ENCODE results near the gene SLC37A1.
"Not testable (repeated sequence)": the region's sequence is repeated elsewhere in the genome, so short reads cannot be mapped to it uniquely, and the experiment has no call there.

SLC37A1 gene

GRCh38 chr21:42598159-42598735, 84.6 kb downstream of the SLC37A1 start:
- DNase-seq, result no peak

DNA sequence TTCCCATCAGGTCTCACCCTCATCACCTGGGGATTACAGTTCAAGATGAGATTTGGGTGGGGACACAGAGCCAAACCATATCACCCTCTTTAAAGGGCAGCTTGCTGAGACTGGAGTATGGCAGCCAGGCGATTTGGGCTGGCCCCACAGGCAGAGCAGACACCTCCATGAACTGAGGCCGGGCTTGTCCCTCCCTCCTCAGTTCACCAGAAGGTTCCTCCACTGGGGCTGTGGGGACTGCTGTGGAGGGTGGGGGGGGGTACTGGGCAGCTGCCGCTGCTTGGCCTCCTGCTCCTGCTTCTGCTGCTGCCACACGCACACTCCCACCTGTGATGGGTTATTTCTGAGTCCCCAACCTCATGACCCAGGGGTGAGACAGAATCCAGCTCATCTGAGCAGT, 85.8 kb downstream of the SLC37A1 start:
- no peak for DNase-seq

- DNase-seq, result no peak
These were observed 86.3 kb downstream of the SLC37A1 start for GRCh38 chr21:42599962-42600361.

- DNase-seq, result no peak
These were observed 88.0 kb downstream of the SLC37A1 start for GRCh38 chr21:42601656-42602055.

DNA sequence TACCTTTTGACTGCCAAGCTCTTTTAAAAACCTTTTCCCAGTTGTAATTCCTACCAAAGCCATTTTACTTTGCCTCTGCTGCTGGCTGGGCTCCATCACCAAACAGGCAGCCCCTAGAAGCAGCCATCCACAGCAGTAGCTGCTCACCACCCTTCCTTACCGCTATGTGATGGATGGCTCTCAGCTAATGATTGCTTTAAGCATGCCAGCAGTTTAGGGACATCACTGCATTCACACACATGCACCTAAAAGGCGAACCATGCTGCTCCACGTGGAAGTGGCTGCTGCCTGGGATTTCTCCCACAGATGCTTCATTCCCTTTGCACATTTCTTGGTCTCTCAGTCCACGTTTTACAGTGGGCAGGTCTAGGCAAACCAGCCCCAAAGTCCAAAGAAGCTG, 93.5 kb downstream of the SLC37A1 start:
- DNase-seq, result no peak

DNA sequence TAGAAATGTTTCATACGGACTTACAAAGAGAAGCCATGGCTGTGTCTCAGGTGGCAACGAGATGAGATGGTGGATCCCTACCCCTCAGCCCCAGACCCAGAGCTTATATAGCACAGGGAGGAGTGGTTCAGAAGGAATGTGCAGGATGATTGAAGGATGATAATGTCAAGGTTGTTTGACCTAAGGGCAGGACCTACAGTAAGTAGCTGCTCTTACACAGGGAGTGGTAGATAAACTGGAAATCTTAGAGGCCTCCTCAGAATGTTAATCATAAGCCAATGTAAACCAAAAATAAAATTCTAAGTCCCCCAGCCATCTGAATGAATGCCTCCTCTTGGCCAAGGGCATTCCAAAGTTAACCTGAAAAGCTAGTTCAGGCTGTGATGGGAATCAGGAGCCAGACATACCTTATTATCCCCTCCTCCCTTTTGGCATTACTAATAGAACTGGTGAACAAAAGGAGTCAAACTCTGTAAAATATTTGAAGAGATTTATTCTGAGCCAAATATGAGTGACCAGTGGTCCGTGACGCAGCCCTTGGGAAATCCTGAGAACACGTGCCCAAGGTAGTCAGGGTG, 94.0 kb downstream of the SLC37A1 start:
- no peak for DNase-seq

DNA sequence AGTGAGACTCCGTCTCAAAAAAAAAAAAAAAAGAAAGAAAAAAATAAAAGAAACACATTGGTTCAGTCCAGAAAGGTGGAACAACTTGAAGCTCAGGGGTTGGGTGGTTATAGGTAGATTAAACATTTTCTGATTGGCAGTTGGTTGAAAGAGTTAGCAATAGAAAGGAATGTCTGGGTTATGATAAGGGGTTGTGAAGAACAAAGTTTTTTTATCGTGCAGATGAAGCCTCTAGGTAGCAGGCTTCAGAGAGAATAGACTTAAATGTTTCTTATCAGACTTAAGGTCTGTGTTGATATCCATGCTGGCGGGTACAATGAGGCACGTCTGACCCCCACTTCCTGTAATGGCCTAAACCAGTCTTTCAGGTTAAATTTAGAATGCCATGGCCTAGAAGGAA, 94.8 kb downstream of the SLC37A1 start:
- DNase-seq, result no peak

GRCh38 chr21:42609811-42610210, 96.2 kb downstream of the SLC37A1 start:
- DNase-seq, result no peak

DNA sequence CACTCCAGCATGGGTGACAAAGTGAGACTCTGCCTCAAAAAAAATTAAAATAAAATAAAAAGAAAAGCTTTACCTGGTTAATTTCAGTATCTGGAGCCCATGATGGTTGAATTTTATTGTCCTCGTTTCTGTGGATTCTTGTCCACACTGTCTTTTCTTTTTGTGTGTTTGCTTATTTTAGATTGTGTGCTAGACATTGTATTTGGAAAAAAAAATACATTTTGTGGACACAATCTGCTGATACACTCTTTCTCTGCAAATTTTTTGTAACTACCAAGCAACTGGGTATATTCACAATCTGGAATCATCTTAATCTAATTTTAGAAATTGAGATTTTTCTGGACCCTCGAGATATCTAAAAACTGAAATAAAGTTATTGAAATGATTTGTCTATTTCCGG, 98.2 kb downstream of the SLC37A1 start:
- DNase-seq, result no peak

DNA sequence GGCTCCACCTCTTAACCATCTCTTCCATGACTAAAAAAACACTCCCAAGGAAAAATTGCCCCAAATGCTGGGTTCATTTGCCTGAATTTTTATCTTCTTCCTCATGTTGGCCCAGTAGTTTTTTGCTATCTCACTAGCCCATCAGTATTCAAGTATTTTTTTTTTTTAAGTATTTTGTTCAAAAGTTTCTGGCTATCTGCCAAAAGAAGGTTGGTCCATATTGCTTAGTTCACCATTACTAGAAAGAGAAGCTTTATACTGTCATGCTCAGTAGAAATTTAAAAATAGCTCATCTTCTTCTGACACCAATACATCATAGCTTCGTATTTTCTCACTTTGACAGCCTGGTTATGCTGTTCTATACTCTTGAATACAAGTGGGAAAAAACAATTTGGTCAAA, 98.7 kb downstream of the SLC37A1 start:
- DNase-seq, result no peak

DNA sequence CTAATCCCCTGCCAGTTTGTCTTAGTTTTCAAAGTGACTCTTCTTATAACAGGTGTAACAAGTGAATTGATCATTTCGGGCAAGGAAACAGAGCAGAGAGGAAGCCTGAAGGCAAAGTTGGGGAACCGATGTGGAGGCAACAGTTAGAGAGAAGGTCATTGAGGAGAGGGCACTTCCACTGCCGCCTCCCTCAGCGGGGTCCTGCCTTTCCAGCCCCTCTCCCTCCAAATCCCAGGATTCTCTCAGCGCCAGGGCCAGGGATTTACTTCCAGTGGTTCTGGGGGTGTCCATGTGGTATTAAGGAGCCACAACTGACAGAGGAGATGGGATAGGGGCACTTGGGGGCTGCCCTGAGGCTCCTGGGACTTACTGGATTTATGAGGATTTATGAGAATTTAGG, 100.1 kb downstream of the SLC37A1 start:
- no peak for DNase-seq

DNA sequence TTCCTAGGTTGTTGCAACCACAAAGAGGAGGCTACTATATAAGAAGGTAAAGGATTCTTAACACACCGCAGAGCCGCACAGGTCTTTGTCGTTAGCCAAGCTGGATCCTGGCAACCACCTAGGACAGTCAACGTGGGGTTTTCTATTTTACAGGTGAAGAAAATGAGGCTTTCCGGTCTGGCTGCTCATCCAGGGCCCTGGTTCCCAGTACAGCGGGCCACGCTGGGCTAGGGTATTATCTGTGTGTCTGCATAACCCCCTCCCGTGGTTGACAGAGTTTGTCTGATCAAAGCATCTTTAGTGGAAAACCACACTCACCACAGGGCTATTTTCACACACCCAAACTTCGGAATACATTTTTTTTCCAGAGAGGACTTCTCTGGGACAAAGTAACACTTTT, 100.7 kb downstream of the SLC37A1 start:
- peak; percentile 18 for DNase-seq

- peak; percentile 43 for DNase-seq
These were observed 101.2 kb downstream of the SLC37A1 start for GRCh38 chr21:42614811-42615351.

DNA sequence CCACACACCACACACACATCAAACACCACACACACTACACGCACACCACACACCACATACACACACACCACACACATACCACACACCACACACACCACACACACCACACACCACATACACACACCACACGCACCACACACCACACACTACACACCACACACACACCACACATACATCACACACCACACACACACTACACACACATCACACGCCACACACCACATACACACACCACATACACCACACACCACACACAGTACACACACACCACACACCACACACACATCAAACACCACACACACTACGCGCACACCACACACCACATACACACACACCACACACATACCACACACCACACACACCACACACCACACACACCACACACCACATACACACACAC, 101.7 kb downstream of the SLC37A1 start:
- not testable (repeated sequence) for DNase-seq

DNA sequence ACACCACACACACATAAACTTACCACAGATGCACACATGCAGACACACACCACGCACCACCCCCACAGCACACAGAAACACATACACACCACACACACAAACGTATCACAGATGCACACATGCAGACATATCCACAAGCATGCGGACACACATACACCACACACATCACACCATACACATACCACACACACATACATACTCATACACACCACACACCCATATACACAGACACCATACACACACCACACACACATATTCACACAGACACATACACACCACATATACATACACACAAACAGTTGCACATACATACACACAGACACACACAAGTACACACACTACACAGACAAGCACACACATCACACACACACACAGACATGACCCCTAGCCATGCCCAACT, 102.3 kb downstream of the SLC37A1 start:
- DNase-seq, result no peak

- peak; percentile 13 for DNase-seq
These were observed 102.8 kb downstream of the SLC37A1 start for GRCh38 chr21:42616446-42616845.

GRCh38 chr21:42616941-42617340, 103.3 kb downstream of the SLC37A1 start:
- no peak for DNase-seq

- no peak for DNase-seq
These were observed 103.8 kb downstream of the SLC37A1 start for GRCh38 chr21:42617486-42617885.

GRCh38 chr21:42618707-42619102, 105.1 kb downstream of the SLC37A1 start:
- DNase-seq, result no peak

GRCh38 chr21:42619166-42619565, 105.5 kb downstream of the SLC37A1 start:
- no peak for DNase-seq

DNA sequence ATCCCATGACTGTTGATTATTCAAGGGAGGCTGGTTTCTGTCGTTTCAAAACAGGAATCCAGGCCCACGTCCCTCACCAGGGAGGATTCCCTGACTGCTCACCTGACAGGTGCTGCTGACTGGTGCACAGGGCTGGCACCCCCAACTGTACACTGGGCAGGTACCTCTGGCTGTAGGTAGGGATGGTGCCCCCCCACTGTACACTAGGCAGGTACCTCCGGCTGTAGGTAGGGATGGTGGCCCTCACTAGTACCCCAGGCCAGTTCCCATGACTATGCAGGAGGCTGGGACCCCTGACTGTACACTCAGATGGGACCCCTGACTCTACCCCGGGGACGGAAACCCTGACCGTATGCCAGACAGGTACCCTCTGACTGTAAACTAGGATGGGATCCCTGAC, 106.2 kb downstream of the SLC37A1 start:
- DNase-seq, result no peak

GRCh38 chr21:42621166-42621818, 107.6 kb downstream of the SLC37A1 start:
- DNase-seq, result no peak

DNA sequence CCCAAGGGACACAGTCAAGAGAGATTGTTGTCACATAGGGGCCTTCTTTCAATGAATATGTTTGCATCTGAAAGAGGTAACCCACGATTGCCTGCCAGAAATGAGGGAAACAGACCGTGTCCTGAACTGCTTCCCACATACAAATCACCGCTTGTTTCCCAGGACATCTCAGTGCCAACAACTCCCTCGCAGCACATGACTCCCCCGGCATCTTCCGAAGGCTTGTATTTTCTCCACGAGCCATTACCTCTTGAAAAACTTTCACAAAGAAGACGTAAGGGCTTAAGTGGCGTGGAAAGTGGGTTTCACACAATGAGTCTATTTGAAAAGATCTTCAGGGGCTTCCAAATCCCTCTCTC, 108.1 kb downstream of the SLC37A1 start:
- no peak for DNase-seq

GRCh38 chr21:42622284-42622683, 108.6 kb downstream of the SLC37A1 start:
- no peak for DNase-seq

DNA sequence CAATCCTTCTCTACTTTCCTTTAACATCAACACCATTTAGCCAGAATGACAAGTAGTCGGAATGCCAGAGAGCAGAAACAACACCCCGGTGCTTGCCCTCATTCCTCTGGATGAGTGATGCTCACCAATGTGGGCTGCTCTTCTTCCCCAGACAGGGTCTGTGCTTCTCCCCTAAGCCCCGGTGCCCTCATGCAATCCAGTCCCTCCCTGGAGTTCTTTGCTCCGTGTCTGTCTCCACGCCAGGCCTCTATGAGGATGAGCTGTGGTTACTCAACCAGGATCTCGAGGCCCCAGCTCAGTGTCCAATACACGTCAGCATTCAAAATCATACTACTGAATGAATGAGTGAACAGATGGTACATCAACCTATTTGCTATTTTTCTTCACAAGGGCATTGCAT, 110.0 kb downstream of the SLC37A1 start:
- no peak for DNase-seq

Measured in activated effector memory CD4-positive, alpha-beta T cell treated with Interleukin-2 at 50 U/mL for 16 hours (primary cell).